NCI-H1694 treated with DMSO at 0.1 percent for 48 hours (cell line): ENCODE data around the gene TUBB3.

ENCODE experiments used
- DNase-seq: peaks from one replicate; lab custom pipeline; 2025; lab: John Stamatoyannopoulos, UW

TUBB3 gene

DNA sequence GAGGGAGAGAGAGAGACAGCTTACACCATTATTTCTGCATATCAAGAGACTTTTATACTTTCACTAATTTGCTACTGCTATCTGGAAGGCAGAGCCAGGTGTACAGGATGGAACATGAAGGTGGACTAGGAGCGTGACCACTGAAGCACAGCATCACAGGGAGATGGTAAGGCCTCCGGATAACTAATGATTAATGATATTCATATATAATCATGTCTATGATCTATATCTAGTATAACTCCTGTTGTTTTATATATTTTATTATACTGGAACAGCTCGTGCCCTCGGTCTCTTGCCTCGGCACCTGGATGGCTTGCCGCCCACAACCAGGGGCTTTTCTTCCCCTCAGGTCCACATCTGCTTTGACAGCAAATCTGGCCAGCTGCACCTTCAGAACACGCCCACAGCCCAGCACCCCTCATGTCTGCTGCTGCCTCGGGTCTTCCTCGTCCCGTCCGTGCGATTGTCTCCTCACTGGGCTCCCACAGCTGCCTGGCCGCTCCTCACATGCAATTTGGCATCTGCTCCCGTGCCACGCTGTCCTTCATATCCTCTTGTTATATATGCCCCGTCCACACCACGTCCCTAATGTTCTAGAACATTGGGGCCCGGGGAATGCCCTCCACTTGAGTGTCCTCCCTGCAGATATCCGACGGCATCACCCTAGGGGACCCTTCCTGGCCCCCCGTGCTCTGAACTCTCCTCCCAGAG is 15.2 kb downstream of the TUBB3 start:
- no peak for DNase-seq

- DNase-seq: no peak
Measured at GRCh38 chr16:89944773-89945172, 21.6 kb downstream of the TUBB3 start.

GRCh38 chr16:89945654-89946053 is 22.5 kb downstream of the TUBB3 start:
- DNase-seq: no peak

- no peak for DNase-seq
Measured at GRCh38 chr16:89946515-89946914, 23.4 kb downstream of the TUBB3 start.

- DNase-seq: no peak
Measured at GRCh38 chr16:89949121-89949742, 26.1 kb downstream of the TUBB3 start.

DNA sequence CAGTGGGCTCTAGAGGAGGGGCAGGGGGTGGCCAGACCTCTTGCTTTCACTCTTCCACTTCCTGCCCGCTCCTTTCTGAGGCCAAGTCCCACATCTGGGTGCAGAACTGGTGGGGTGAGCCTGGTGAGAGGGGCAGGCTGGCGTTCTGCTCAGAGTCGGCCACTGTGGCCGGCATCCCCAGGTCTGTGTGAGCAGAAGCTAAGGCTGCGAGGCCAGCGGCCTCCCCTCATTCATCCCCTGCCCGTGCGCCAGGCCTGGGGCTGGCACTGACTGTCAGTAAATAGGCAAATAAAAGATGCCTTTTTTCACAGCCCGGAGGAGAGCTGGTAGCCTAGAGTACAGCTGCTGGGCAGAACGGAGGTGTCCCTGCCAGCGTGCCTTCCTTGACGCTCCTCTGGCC is 26.6 kb downstream of the TUBB3 start:
- no peak for DNase-seq

DNA sequence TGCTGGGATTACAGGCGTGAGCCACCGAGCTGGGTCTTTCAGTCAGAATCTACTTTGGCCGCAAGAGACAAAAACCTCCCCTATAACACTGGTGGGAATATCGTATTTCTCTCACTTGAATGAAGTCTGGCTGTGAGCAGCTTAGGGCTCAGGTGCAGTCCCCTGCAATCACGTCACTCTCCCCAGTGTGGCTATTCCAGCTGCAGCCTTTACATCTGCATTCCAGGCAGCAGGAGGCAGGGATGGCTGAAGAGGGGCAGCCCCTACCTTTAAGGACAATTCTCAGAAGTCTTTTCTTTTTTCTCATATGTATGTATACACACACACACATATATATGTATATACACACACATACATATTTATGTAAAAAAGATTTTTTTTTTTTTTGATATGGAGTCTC is 28.4 kb downstream of the TUBB3 start:
- no peak for DNase-seq

GRCh38 chr16:89952049-89952448 is 28.9 kb downstream of the TUBB3 start:
- no peak for DNase-seq

DNA sequence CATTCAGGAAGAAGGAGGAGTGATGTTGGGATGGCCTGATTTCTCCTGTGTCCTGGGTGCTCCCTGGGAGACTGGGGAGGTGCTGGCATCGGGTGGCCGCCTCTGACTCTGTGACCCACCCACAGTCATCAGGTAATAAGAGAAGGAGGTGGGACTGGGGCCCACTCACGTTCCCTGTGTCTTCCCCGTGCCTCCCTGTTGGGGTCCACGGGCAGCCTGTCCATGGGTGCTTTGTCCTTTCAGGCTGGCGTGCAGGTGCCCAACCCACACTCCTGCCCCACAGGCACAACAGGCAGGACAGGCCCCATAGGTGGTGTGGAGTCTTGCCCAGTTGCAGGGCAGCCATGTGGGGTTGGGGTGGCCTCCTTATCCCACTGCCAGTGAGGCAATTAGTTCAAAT is 29.4 kb downstream of the TUBB3 start:
- no peak for DNase-seq

- DNase-seq: no peak
Measured at GRCh38 chr16:89953671-89954406, 30.7 kb downstream of the TUBB3 start.

- no peak for DNase-seq
Measured at GRCh38 chr16:89954462-89954861, 31.3 kb downstream of the TUBB3 start.

DNA sequence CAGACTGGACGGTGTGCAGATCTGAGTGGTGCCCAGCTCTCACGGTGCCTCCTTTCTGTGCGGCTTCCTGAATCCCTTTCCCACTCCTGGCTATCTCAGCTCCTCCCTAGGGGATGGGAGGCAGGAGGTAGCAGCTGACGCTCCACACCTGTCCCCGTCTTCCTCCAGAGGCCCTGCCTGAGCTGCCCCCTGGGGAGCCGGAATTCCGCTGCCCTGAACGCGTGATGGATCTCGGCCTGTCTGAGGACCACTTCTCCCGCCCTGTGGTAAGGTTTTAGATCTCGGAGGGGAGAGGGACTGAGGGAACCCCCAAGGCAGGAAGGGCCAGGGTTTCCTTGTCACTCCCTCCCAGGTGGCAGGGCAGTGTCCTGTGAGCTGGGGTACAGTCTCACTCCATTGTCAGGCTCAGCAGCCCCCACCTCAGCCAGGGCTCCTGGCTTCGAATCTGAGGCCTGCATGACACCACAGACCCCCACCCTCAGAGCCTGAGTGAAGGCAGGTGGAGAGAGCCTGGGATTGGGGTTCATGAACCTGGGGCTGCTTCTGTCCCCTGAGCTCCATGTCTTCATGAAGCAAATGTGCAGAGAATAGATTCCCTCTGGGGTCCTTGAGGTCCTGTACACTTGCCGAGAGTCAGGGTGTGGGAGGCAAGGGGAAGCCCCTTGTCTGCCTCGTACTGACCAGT is 32.0 kb downstream of the TUBB3 start:
- no peak for DNase-seq

- no peak for DNase-seq
Measured at GRCh38 chr16:89956505-89957215, 33.5 kb downstream of the TUBB3 start.

DNA sequence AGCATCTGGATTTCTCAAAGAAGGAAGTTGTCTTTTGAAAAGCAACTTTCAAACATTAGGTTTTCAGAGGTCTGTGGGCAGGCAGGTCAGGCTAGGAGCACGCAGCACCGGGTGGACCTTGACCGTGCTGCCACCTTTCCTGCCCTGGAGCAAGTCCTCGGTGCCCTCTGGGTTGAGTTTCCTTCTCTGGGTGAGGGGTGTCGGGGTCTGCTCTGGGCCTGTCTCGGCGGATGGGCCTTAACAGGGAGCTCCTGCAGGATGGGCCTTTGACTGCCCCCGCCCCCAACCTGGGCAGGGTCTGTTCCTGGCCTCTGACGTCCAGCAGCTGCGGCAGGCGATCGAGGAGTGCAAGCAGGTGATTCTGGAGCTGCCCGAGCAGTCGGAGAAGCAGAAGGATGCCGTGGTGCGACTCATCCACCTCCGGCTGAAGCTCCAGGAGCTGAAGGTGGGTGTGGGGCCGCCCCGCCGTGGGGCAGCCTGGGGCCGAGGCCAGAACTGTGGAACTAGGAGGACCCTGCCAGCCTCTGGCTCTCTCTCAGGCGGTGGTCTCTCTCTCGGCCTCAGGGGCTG is 34.2 kb downstream of the TUBB3 start:
- DNase-seq: no peak

DNA sequence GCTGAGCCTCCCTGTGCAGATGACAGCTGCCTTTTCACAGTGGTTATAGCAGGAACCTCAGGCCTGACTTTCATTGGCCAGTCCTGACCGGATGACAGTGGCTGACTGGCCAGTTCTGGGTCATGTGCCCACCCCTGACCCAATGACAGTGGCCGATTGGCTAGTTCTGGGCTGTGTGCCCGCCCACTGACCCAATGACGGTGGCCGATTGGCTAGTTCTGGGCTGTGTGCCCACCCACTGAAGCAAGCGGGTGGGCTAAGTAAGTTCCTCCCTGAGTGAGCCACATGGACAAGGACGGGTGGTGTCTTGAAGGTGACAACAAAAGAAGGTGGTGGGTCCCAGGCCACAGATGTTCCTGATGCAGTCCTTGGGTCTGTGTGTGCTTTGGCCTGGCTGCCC is 34.9 kb downstream of the TUBB3 start:
- no peak for DNase-seq

DNA sequence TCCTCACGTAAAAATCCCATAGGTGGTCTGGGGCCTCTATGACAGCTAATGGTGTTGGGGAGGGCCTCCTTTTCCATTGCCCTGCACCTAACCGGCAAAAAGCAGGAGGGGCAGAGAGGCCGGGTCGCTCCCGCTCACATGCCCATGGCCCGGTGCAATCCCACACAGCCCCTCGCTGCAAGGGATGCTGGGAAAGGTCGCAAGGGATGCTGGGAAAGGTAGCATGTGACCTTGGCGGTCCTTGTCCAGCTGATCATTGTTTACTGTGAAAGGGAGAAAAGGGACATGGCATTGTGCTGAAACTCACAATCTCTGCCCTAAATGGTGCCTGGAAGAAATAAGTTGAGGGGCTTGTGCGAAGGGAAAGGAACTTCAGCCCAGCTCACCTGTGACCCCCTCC is 35.5 kb downstream of the TUBB3 start:
- no peak for DNase-seq

DNA sequence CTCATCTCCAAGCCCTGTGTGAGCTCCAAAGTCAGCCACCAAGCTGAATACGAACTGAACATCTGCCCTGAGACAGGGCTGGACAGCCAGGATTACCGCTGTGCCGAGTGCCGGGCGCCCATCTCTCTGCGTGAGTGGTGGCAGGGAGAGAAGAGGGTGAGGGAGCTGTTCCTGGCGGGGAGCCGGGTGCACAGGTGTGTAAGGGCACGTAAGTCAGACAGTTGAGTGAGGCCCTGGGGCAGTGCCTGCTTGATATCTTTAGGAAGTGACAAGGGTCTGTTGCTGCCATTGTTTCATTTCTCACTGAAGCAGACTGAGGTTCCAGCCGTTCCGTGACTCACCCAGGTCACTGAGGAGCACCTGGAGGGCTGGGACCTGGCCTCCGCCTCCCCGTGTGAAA is 37.8 kb downstream of the TUBB3 start:
- DNase-seq: no peak

- no peak for DNase-seq
Measured at GRCh38 chr16:89961920-89962319, 38.8 kb downstream of the TUBB3 start.

DNA sequence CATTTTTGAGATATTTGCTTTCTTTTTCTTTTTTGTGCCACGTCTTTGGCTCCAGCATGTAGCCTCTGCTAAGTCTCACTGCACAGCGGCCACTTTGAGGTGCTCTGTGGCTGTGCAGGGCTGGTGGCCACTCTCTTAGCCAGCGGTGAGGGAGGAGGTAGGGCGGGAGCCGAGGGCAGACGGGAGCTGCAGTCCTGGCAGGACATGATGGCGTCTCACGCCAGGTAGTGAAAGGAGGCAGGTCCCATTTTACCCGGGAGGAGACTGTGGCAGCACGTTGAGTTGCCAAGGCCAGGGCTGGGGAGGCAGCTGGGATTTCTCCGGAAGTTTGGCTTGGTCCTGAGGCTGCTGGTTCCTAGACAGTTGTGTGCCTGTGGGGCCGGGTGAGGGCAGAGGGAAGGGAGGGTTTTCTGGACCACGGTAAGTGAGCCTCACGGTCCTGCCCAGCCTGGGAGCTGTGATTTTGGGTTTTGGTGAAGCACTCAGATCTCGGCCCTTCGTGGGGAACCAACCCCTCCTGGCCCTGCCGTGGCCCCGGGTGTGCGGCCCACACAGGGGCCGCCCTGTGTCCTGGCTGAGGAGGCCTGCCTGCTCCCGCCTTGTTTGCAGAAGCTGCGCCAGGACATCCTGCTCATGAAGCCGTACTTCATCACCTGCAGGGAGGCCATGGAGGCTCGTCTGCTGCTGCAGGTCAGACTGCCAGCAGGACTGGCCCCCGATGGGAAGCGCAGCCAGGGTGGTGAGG is 39.8 kb downstream of the TUBB3 start:
- DNase-seq: no peak

DNA sequence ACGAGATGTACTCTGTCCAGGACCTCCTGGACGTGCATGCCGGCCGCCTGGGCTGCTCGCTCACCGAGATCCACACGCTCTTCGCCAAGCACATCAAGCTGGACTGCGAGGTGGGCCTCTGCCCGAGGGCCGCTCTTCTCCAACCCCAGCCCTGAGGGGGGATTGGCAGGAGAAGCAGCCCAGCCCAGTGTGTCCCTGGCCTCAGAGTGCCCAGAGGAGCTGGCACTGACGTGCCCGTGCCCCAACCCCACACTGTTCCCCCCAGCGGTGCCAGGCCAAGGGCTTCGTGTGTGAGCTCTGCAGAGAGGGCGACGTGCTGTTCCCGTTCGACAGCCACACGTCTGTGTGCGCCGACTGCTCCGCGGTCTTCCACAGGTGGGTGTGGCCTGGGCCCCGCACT is 41.1 kb downstream of the TUBB3 start:
- DNase-seq: no peak
